ENCODE results near the gene APOBEC3B.
A peak's percentile ranks its signal among the peaks of the same experiment; 100 is the strongest.

APOBEC3B gene

GRCh38 chr22:38963872-38964271 is 18.3 kb upstream of the APOBEC3B start:
- H3K36me3 ChIP-seq (ENCODE audit: control insufficient read depth, insufficient read depth, low read length) = no peaks in the 10 kb centered on the region
- DNase-seq (ENCODE audit: extremely low read depth, insufficient read length) = no peak
- no peak overlapping the region for H3K4me3 ChIP-seq (replicated peaks; ENCODE audit: low read depth, low read length)
- H3K27me3 ChIP-seq (replicated peaks; ENCODE audit: control insufficient read depth, insufficient read depth, low read length) = no peaks in the 10 kb centered on the region
- TF ChIP-seq CTCF (IDR thresholded peaks at IDR 0.05; ENCODE audit: insufficient read depth, low read length, poor library complexity, severe bottlenecking) = no peak

GRCh38 chr22:38964306-38964705 is 17.8 kb upstream of the APOBEC3B start:
- no peaks in the 10 kb centered on the region for H3K36me3 ChIP-seq (ENCODE audit: control insufficient read depth, insufficient read depth, low read length)
- no peaks in the 10 kb centered on the region for H3K27me3 ChIP-seq (replicated peaks; ENCODE audit: control insufficient read depth, insufficient read depth, low read length)
- no peak overlapping the region for H3K4me3 ChIP-seq (replicated peaks; ENCODE audit: low read depth, low read length)
- DNase-seq (ENCODE audit: extremely low read depth, insufficient read length) = no peak
- no peak for TF ChIP-seq CTCF (IDR thresholded peaks at IDR 0.05; ENCODE audit: insufficient read depth, low read length, poor library complexity, severe bottlenecking)

- no peak for TF ChIP-seq CTCF (IDR thresholded peaks at IDR 0.05; ENCODE audit: insufficient read depth, low read length, poor library complexity, severe bottlenecking)
- H3K36me3 ChIP-seq (ENCODE audit: control insufficient read depth, insufficient read depth, low read length) = no peaks in the 10 kb centered on the region
- no peaks in the 10 kb centered on the region for H3K27me3 ChIP-seq (replicated peaks; ENCODE audit: control insufficient read depth, insufficient read depth, low read length)
- DNase-seq (ENCODE audit: extremely low read depth, insufficient read length) = no peak
- H3K4me3 ChIP-seq (replicated peaks; ENCODE audit: low read depth, low read length) = no peak overlapping the region
Observed at GRCh38 chr22:38964989-38965388, 17.2 kb upstream of the APOBEC3B start.

- Histone ChIP-seq H3K27me3 (replicated peaks; ENCODE audit: control insufficient read depth, insufficient read depth, low read length) (no peaks in the 10 kb centered on the region), H3K36me3 (ENCODE audit: control insufficient read depth, insufficient read depth, low read length) (no peaks in the 10 kb centered on the region), H3K4me3 (replicated peaks; ENCODE audit: low read depth, low read length) (no peak overlapping the region)
- peak; percentile 2 for TF ChIP-seq CTCF (IDR thresholded peaks at IDR 0.05; ENCODE audit: insufficient read depth, low read length, poor library complexity, severe bottlenecking)
- DNase-seq (ENCODE audit: extremely low read depth, insufficient read length) = no peak
Observed at GRCh38 chr22:38965614-38966379, 16.4 kb upstream of the APOBEC3B start.

- Histone ChIP-seq H3K36me3 (ENCODE audit: control insufficient read depth, insufficient read depth, low read length) (no peaks in the 10 kb centered on the region), H3K27me3 (replicated peaks; ENCODE audit: control insufficient read depth, insufficient read depth, low read length) (no peaks in the 10 kb centered on the region), H3K4me3 (replicated peaks; ENCODE audit: low read depth, low read length) (no peak overlapping the region)
- no peak for TF ChIP-seq CTCF (IDR thresholded peaks at IDR 0.05; ENCODE audit: insufficient read depth, low read length, poor library complexity, severe bottlenecking)
- no peak for DNase-seq (ENCODE audit: extremely low read depth, insufficient read length)
Observed at GRCh38 chr22:38966380-38966702, 15.8 kb upstream of the APOBEC3B start.

GRCh38 chr22:38966942-38967341 is 15.2 kb upstream of the APOBEC3B start:
- Histone ChIP-seq H3K4me3 (replicated peaks; ENCODE audit: low read depth, low read length) (no peak overlapping the region), H3K36me3 (ENCODE audit: control insufficient read depth, insufficient read depth, low read length) (no peaks in the 10 kb centered on the region), H3K27me3 (replicated peaks; ENCODE audit: control insufficient read depth, insufficient read depth, low read length) (no peaks in the 10 kb centered on the region)
- DNase-seq (ENCODE audit: extremely low read depth, insufficient read length) = no peak
- no peak for TF ChIP-seq CTCF (IDR thresholded peaks at IDR 0.05; ENCODE audit: insufficient read depth, low read length, poor library complexity, severe bottlenecking)

All from GM06990 (cell line).